CD4-positive, alpha-beta T cell (primary cell): ENCODE measurements around the gene CHD3. TPM values are rescaled to one million over a fixed set of nuclear protein-coding genes. Genes with fewer than 3 reads are reported as not detected.

ENCODE experiments used
- ATAC-seq: fragments of 200-7000 bp; cut with Tn5 transposase; one replicate; pipeline ENCODE4 v1.10.0; 2022; ENCODE audit warnings: mild to moderate bottlenecking; ENCODE audit not compliant: poor library complexity
- CTCF ChIA-PET: fragments of 350-600 bp; sonication (Branson Sonifier 250); formaldehyde crosslinking; loops from one replicate; lab custom pipeline; 2021; ENCODE audit warnings: antibody characterized with exemption, inconsistent platforms; lab: Charles Lee
- POLR2A ChIA-PET: fragments of 350-600 bp; sonication (Branson Sonifier 250); formaldehyde crosslinking; loops from one replicate; lab custom pipeline; 2021; ENCODE audit warnings: antibody characterized with exemption, inconsistent platforms; lab: Charles Lee
- DNase-seq, 14 experiments: peaks; one replicate each; pipeline ENCODE4 v3.0.0-alpha.2; 2013 to 2020; ENCODE audit warnings: mixed read lengths in 2 of 14
- H3K27ac ChIP-seq, 2 donors: one replicate each; pipeline versions ENCODE4 v1.5.1 to v1.7.0; 2013; ENCODE audit warnings: low read length in 2 of 2, low read depth in 1 of 2, mild to moderate bottlenecking in 1 of 2
- H3K27me3 ChIP-seq, 2 experiments: 1 replicate in 1 of 2; 2 replicates in 1 of 2; pipeline versions ENCODE4 v1.6.1 to v1.7.0; 2013; ENCODE audit warnings: low read length in 2 of 2, control low read depth in 1 of 2, mild to moderate bottlenecking in 1 of 2, moderate library complexity in 1 of 2; ENCODE audit not compliant: insufficient read depth in 2 of 2, control insufficient read depth in 1 of 2
- H3K36me3 ChIP-seq: one replicate; pipeline ENCODE4 v1.6.1; 2013; ENCODE audit warnings: low read length, control low read depth; ENCODE audit not compliant: insufficient read depth
- H3K4me1 ChIP-seq: one replicate; pipeline ENCODE4 v1.6.1; 2013; ENCODE audit warnings: low read length, control low read depth; ENCODE audit not compliant: insufficient read depth
- H3K4me3 ChIP-seq: one replicate; pipeline ENCODE4 v1.5.1; 2013; ENCODE audit warnings: mild to moderate bottlenecking, low read length, moderate library complexity
- H3K9me3 ChIP-seq, 2 experiments: 1 replicate in 1 of 2; 2 replicates in 1 of 2; pipeline versions ENCODE4 v1.6.1 to v1.7.0; 2013; ENCODE audit warnings: low read length in 2 of 2, mild to moderate bottlenecking in 2 of 2, control low read depth in 1 of 2, moderate library complexity in 1 of 2; ENCODE audit not compliant: control insufficient read depth in 1 of 2, insufficient read depth in 1 of 2
- H3K27ac Mint-ChIP-seq: one replicate; pipeline ENCODE4 v1.8.0; 2020; ENCODE audit warnings: mixed read lengths
- H3K27me3 Mint-ChIP-seq: one replicate; pipeline ENCODE4 v1.8.0; 2021; ENCODE audit warnings: mixed read lengths
- H3K36me3 Mint-ChIP-seq: one replicate; pipeline ENCODE4 v1.8.0; 2021; ENCODE audit warnings: low read depth, mixed read lengths
- H3K4me1 Mint-ChIP-seq: one replicate; pipeline ENCODE4 v1.8.0; 2021; ENCODE audit warnings: low read depth, mixed read lengths
- H3K4me3 Mint-ChIP-seq: one replicate; pipeline ENCODE4 v1.8.0; 2020; ENCODE audit warnings: mild to moderate bottlenecking, mixed read lengths
- H3K9me3 Mint-ChIP-seq: one replicate; pipeline ENCODE4 v1.8.0; 2020; ENCODE audit warnings: mixed read lengths
- intact Hi-C, 2 experiments: fragments of 100-400 bp; cut with DNase I in 1 of 2; cut with micrococcal nuclease in 1 of 2; formaldehyde crosslinking; loops; one replicate each; pipeline versions ENCODE4 v1.15.1 to v1.9.0; 2023 to 2025; cut with DNase I, micrococcal nuclease
- total RNA-seq, 174 experiments: library from RNA in 2 of 174; stranded (reverse) in 2 of 174; gene quantifications; one replicate each; pipeline ENCODE4 v1.2.3 and lab custom pipeline; 2021 to 2026
- TF ChIP-seq, protein P1 (sequence below): fragments of 200-600 bp; IDR thresholded peaks from one replicate; pipeline ENCODE4 v1.8.0; 2022; ENCODE audit warnings: antibody characterized with exemption, mild to moderate bottlenecking

The CHD3 gene
- total RNA-seq, 2 experiments from 2014 or later: 263 to 297 TPM

DNA sequence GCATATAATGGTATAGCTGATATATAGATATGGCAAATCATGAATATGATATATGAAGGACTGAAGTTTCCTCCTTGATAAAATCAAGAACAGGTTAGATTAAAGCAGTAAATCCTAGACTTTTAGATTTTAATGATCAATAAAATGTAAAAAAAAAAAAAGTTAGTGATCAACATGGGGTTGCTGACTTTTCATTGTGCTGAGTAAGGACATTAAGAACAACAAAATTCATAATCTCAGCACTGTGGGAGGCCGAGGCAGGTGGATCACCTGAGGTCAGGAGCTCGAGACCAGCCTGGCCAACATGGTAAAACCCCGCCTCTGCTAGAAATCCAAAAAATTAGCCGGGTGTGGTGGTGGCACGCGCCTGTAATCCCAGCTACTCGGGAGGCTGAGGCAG is 10.4 kb upstream of the CHD3 start:
- Mint-ChIP-seq H3K27me3 (no peaks in the 10 kb centered on the region), H3K27ac (no peak overlapping the region), H3K9me3 (no peaks in the 10 kb centered on the region), H3K4me3 (no peak overlapping the region), H3K36me3 (peaks cover 23% of the 10 kb centered on the region), H3K4me1 (peaks cover 9% of the 10 kb centered on the region)
- Histone ChIP-seq H3K4me1 (peaks cover 33% of the 10 kb centered on the region), H3K36me3 (peaks cover 26% of the 10 kb centered on the region), H3K4me3 (no peak overlapping the region), H3K9me3 (no peaks in the 10 kb centered on the region), H3K27ac (no peak overlapping the region), H3K27me3 (no peaks in the 10 kb centered on the region)
- TF ChIP-seq, protein P1, sequence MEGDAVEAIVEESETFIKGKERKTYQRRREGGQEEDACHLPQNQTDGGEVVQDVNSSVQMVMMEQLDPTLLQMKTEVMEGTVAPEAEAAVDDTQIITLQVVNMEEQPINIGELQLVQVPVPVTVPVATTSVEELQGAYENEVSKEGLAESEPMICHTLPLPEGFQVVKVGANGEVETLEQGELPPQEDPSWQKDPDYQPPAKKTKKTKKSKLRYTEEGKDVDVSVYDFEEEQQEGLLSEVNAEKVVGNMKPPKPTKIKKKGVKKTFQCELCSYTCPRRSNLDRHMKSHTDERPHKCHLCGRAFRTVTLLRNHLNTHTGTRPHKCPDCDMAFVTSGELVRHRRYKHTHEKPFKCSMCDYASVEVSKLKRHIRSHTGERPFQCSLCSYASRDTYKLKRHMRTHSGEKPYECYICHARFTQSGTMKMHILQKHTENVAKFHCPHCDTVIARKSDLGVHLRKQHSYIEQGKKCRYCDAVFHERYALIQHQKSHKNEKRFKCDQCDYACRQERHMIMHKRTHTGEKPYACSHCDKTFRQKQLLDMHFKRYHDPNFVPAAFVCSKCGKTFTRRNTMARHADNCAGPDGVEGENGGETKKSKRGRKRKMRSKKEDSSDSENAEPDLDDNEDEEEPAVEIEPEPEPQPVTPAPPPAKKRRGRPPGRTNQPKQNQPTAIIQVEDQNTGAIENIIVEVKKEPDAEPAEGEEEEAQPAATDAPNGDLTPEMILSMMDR: no peak
- ATAC-seq: no peak
- intact Hi-C loops: no loop called here
- POLR2A ChIA-PET: interaction anchor here (1.2 kb wide), 1 partner anchor 9 kb away, joined by 3 read pairs; no protein-coding TSS in a partner anchor
- CTCF ChIA-PET: interaction anchor here (0.9 to 1.6 kb wide), 2 partner anchors 11 to 35 kb away, joined by 3 to 4 read pairs; no protein-coding TSS in a partner anchor
- DNase-seq: no peak

DNA sequence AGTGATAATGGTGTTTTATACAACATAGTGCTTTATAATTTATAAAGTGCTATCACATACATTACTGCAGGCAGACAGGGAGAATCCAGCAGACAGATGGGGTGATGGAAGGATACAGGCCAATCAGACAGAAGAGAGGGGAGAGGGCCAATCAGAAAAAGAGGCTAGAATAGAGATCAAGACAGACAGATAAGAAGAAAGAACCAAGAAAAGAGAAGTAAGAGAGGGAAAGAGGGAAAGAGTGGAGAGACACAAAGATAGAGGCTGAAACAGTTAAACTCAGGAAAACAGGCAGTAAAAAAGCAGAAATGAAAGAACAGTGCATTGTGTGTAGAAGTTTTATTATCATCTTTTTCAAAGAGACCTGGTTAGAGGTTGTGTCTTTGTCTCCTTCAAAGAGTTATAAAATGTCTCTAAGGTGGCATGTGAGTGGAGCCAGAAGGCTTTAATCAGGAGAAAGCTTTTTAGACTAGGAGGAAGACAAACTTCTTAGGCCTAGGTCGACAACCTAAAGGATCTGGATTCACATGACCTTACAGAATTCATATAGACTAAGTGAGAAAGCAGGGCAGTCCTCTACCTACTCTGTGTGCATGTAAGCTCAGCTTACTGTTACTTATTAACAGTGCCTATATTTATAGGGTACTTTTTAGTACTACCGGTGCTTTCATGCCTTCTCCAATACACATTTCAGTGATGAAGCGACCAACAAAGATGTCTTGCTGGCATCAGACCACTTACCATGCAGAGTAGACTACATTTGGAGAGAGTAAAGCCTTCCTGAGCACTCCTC is 8.3 kb upstream of the CHD3 start:
- H3K27ac ChIP-seq: peak overlapping the region; percentile 13 to 41

DNA sequence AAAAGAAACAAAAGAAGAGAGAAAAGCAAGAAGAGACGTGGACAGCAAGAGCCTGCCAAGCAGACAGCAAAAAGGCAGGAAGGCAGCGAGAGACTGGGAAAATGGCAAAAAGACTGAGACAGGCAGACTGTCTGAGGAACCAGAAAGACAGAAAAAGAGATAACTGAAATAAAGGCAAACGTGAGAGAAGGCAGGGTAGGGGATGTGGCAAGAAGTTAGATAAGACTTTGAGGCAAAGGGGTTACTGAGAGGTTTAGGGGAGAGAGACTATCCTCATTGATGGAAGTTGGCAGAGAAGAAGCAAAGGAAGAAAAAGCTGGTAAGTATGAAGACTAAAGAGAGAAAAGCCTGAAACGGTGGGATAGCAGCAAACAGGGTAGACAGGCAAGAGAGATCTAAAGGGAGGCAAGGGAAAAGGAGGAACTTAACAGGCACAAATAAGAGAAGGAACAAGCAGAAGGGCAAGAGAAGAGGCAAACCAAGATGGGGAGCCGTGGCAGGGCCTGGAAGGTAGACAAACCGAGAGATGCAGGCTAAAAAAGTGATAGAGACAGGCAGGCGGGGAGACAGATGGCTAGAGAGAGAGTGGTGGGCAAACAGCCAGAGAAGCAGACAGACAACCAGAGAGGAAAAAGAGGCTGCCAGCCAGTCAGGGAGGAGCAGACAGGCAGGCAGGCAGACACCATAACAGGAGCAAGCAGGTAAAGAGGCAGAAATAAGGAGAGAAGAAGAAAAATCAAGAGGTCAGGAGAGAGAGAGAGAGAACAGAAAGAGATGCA is 7.1 kb upstream of the CHD3 start:
- Histone ChIP-seq H3K27me3 (no peaks in the 10 kb centered on the region), H3K36me3 (peaks cover 21% of the 10 kb centered on the region), H3K4me3 (peak overlapping the region; percentile 3), H3K9me3 (no peaks in the 10 kb centered on the region), H3K27ac (peak overlapping the region in 1 of 2 donors; percentile 41), H3K4me1 (peaks cover 47% of the 10 kb centered on the region)
- CTCF ChIA-PET: no interaction called here
- Mint-ChIP-seq H3K9me3 (no peaks in the 10 kb centered on the region), H3K4me1 (peaks cover 5% of the 10 kb centered on the region), H3K4me3 (no peak overlapping the region), H3K36me3 (peaks cover 4% of the 10 kb centered on the region), H3K27me3 (no peaks in the 10 kb centered on the region), H3K27ac (no peak overlapping the region)
- intact Hi-C loops: no loop called here
- POLR2A ChIA-PET: no interaction called here
- no peak for ATAC-seq
- TF ChIP-seq, protein P1: no peak
- DNase-seq: peak in 2 of 14 experiments; percentile 19 to 46

More for the DNA sequence above, 8.3 kb upstream of the CHD3 start:
- no peaks in the 10 kb centered on the region for H3K9me3 Mint-ChIP-seq
- CTCF ChIA-PET: no interaction called here
- Histone ChIP-seq H3K4me1 (peaks cover 37% of the 10 kb centered on the region), H3K27me3 (no peaks in the 10 kb centered on the region), H3K36me3 (peaks cover 21% of the 10 kb centered on the region), H3K9me3 (no peaks in the 10 kb centered on the region), H3K4me3 (no peak overlapping the region)
- ATAC-seq: no peak
- POLR2A ChIA-PET: no interaction called here
- no peak for DNase-seq
- H3K36me3 Mint-ChIP-seq: peaks cover 14% of the 10 kb centered on the region
- TF ChIP-seq, protein P1: no peak
- H3K27me3 Mint-ChIP-seq: no peaks in the 10 kb centered on the region
- H3K4me3 Mint-ChIP-seq: no peak overlapping the region
- no peak overlapping the region for H3K27ac Mint-ChIP-seq
- peaks cover 4% of the 10 kb centered on the region for H3K4me1 Mint-ChIP-seq
- intact Hi-C loops: no loop called here
